GM12878 (cell line): Measurements from ENCODE around the gene COL4A1. TPM values are rescaled to one million over a fixed set of nuclear protein-coding genes. Genes with fewer than 3 reads are reported as not detected.

Experiments
- ATAC-seq: fragments of 200-7000 bp; cut with Tn5 transposase; 3 replicates; pipeline ENCODE4 v1.9.1; 2020; ENCODE audit warnings: mild to moderate bottlenecking, moderate library complexity
- BruUV-seq: library from RNA; stranded (reverse); fragments of 400-500 nt; replicated peaks from 2 replicates; lab custom pipeline; 2021; lab: Mats Ljungman, UMichigan
- CTCF ChIA-PET: fragments of 300-600 bp; sonication (Branson Sonifier 250); formaldehyde crosslinking; extraction: SDS; loops from one replicate; lab custom pipeline; 2021; ENCODE audit warnings: inconsistent platforms; lab: Yijun Ruan, JAX
- POLR2A ChIA-PET: fragments of 350-600 bp; formaldehyde crosslinking; extraction: SDS; loops from one replicate; lab custom pipeline; 2021; ENCODE audit warnings: inconsistent platforms; lab: Charles Lee
- RAD21 ChIA-PET: fragments of 300-600 bp; sonication (Branson Sonifier 250); formaldehyde crosslinking; loops from one replicate; lab custom pipeline; 2023; ENCODE audit warnings: antibody characterized with exemption; ENCODE audit not compliant: unreplicated experiment; lab: Charles Lee
- SMC1A ChIA-PET: fragments of 300-600 bp; sonication (Branson Sonifier 250); formaldehyde crosslinking; loops from one replicate; lab custom pipeline; 2023; ENCODE audit not compliant: unreplicated experiment, uncharacterized antibody; lab: Charles Lee
- DNase-seq: peaks from one replicate; pipeline ENCODE4 v3.0.0-alpha.2; 2011; ENCODE audit warnings: low read depth, low spot score
- FAIRE-seq: peaks from 3 replicates; lab custom pipeline; 2011; peaks lifted over from hg19 to GRCh38; lab: Jason Lieb, UNC
- H2AFZ ChIP-seq: 2 replicates; pipeline ENCODE4 v1.6.0; 2011; ENCODE audit warnings: low read depth, low read length, control low read depth; ENCODE audit not compliant: control insufficient read depth
- H3K27ac ChIP-seq: 2 replicates; pipeline ENCODE4 v1.5.1; 2011; ENCODE audit warnings: control low read depth; ENCODE audit not compliant: control insufficient read depth, insufficient read depth
- H3K27me3 ChIP-seq, 2 experiments: replicated peaks in 1 of 2; 2 replicates each; pipeline versions ENCODE4 v1.6.0 to v1.6.1; 2011; ENCODE audit warnings: low read length in 1 of 2; ENCODE audit not compliant: control insufficient read depth in 2 of 2, insufficient read depth in 2 of 2
- H3K36me3 ChIP-seq, 2 experiments: 2 replicates each; pipeline ENCODE4 v1.5.1; 2011; ENCODE audit warnings: low read length in 1 of 2; ENCODE audit not compliant: control insufficient read depth in 2 of 2, insufficient read depth in 2 of 2
- H3K4me1 ChIP-seq: 2 replicates; pipeline ENCODE4 v1.6.1; 2011; ENCODE audit warnings: mild to moderate bottlenecking, low read length, moderate library complexity, mixed read lengths; ENCODE audit not compliant: control insufficient read depth, insufficient read depth
- H3K4me2 ChIP-seq: 2 replicates; pipeline ENCODE4 v1.6.0; 2011; ENCODE audit warnings: control low read depth; ENCODE audit not compliant: control insufficient read depth, insufficient read depth
- H3K4me3 ChIP-seq: fragments of 200-600 bp; sonication (generic); 2 replicates; pipeline ENCODE4 v1.5.1; 2016
- H3K79me2 ChIP-seq: 2 replicates; pipeline ENCODE4 v1.6.0; 2011; ENCODE audit warnings: low read length; ENCODE audit not compliant: control insufficient read depth, insufficient read depth
- H3K9ac ChIP-seq: 2 replicates; pipeline ENCODE4 v1.8.0; 2011; ENCODE audit warnings: low read length, control low read depth, mixed read lengths; ENCODE audit not compliant: control insufficient read depth, insufficient read depth
- H3K9me3 ChIP-seq: replicated peaks from 3 replicates; pipeline ENCODE4 v1.5.1; 2011; ENCODE audit warnings: mild to moderate bottlenecking, low read length; ENCODE audit not compliant: control insufficient read depth, insufficient read depth
- H4K20me1 ChIP-seq: 2 replicates; pipeline ENCODE4 v1.6.0; 2011; ENCODE audit not compliant: control insufficient read depth, insufficient read depth
- CREB1 ChIP-seq: IDR thresholded peaks from 2 replicates; pipeline ENCODE4 v1.6.1; 2012; ENCODE audit warnings: low read depth, mild to moderate bottlenecking, inconsistent platforms
- GABPA ChIP-seq: IDR thresholded peaks from 2 replicates; pipeline ENCODE4 v1.6.1; 2014; ENCODE audit warnings: antibody characterized with exemption, low read depth, mild to moderate bottlenecking, inconsistent platforms
- IKZF1 ChIP-seq: fragments of 450-650 bp; conservative IDR thresholded peaks from 2 replicates; pipeline ENCODE4 v1.6.1; 2017; ENCODE audit warnings: antibody characterized with exemption, mild to moderate bottlenecking
- JUNB ChIP-seq: IDR thresholded peaks from 2 replicates; pipeline ENCODE4 v1.6.1; 2016; ENCODE audit warnings: antibody characterized with exemption, mild to moderate bottlenecking
- NFYA ChIP-seq: IDR thresholded peaks from 2 replicates; pipeline ENCODE4 v1.6.1; 2011; ENCODE audit warnings: low read depth, mild to moderate bottlenecking, low read length, improper control_type of control experiment, borderline replicate concordance
- RELA ChIP-seq: fragments of 450-650 bp; IDR thresholded peaks from 2 replicates; pipeline ENCODE4 v1.8.0; 2014; ENCODE audit warnings: borderline replicate concordance; ENCODE audit not compliant: partially characterized antibody
- RFX5 ChIP-seq: IDR thresholded peaks from 2 replicates; pipeline ENCODE4 v1.6.1; 2011; ENCODE audit warnings: low read depth, low read length, improper control_type of control experiment
- SIN3A ChIP-seq: IDR thresholded peaks from 2 replicates; pipeline ENCODE4 v1.6.1; 2012; ENCODE audit warnings: low read depth, low read length, improper control_type of control experiment
- TCF12 ChIP-seq: IDR thresholded peaks from 2 replicates; pipeline ENCODE4 v1.6.1; 2011; ENCODE audit warnings: low read depth, mild to moderate bottlenecking, low read length
- WGBS: methylation state at CpG from one replicate; pipeline ENCODE4 v1.1.6; 2016; ENCODE audit warnings: low lambda C conversion rate; ENCODE audit not compliant: insufficient replicate concordance, insufficient coverage; ENCODE audit errors: missing lambda C conversion rate; 5-methylcytosine and 5-hydroxymethylcytosine counted together
- in situ Hi-C: fragments of 300-500 bp; cut with MboI; formaldehyde crosslinking; loops from 9 replicates; pipeline ENCODE4 v1.14.3; 2018; ENCODE audit warnings: mixed read lengths
- intact Hi-C: fragments of 100-400 bp; cut with micrococcal nuclease; formaldehyde crosslinking; loops from one replicate; pipeline ENCODE4 v1.14.2; 2022; ENCODE audit not compliant: unreplicated experiment
- polyA plus RNA-seq, 11 experiments: library from polyadenylated mRNA; depleted of rRNA in 4 of 11; unstranded in 6 of 11; stranded (reverse) in 5 of 11; fragments of >200 nt; fragmentation: Nextera tagmentation in 4 of 11; fragmentation: Illumina TruSeq in 1 of 11; extraction: Ambion mirVana in 4 of 11; extraction: Trizol in 1 of 11; gene quantifications; 1 replicate in 1 of 11; 2 replicates in 10 of 11; pipeline versions ENCODE4 v1.2.1 to v1.2.3, GENCODE V29; 2011 to 2016; ENCODE audit warnings: inconsistent platforms in 2 of 11, missing spikeins in 2 of 11, low read depth in 1 of 11
- total RNA-seq, 4 experiments: library from RNA; depleted of rRNA in 3 of 4; stranded (reverse); fragments of >200 nt in 3 of 4; fragmentation: Illumina TruSeq in 1 of 4; extraction: Trizol in 1 of 4; gene quantifications; 2 replicates each; pipeline versions ENCODE4 v1.2.1 to v1.2.3, GENCODE V29; 2013 to 2021
- TF ChIP-seq, protein P1 (sequence below), 3 experiments: IDR thresholded peaks in 2 of 3; conservative IDR thresholded peaks in 1 of 3; 2 replicates each; pipeline ENCODE4 v1.5.1; 2011; ENCODE audit warnings: low read depth in 3 of 3, low read length in 3 of 3, mild to moderate bottlenecking in 3 of 3, control low read depth in 2 of 3, moderate library complexity in 2 of 3, inconsistent platforms in 1 of 3, mixed read lengths in 1 of 3; ENCODE audit not compliant: control insufficient read depth in 2 of 3, insufficient read depth in 1 of 3; ENCODE audit errors: extremely low read depth in 1 of 3
- TF ChIP-seq, protein P2 (sequence below): fragments of 450-650 bp; IDR thresholded peaks from 2 replicates; pipeline ENCODE4 v1.6.1; 2017; ENCODE audit warnings: borderline replicate concordance

COL4A1 gene
- total and polyA plus RNA-seq, 10 of the 15 experiments (the other 5 are each of a cell fraction or from before 2014, with no cell fraction given): 0.07 to 0.31 (median 0.13) TPM; not detected in 6

DNA sequence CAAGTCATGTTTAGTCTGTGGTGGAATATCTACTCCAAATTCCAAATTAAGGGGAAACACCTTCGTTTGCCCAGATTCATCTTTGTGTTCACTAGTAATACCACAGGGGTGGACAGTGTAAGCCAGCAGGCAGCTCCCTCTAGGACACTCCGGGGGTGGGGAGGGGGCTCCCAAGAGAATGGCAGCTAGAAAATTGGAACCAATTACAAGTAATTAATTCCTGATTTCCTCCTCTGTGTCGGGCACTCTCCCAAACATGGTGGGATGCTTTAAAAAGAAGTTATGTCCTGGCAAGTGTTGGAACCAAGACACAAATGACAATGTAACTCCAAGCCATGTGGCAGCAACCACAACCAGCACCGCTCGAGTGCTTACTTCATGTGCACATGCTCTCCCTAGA lies 5.9 kb downstream of the COL4A1 start (continued):
- TF ChIP-seq, protein P1, sequence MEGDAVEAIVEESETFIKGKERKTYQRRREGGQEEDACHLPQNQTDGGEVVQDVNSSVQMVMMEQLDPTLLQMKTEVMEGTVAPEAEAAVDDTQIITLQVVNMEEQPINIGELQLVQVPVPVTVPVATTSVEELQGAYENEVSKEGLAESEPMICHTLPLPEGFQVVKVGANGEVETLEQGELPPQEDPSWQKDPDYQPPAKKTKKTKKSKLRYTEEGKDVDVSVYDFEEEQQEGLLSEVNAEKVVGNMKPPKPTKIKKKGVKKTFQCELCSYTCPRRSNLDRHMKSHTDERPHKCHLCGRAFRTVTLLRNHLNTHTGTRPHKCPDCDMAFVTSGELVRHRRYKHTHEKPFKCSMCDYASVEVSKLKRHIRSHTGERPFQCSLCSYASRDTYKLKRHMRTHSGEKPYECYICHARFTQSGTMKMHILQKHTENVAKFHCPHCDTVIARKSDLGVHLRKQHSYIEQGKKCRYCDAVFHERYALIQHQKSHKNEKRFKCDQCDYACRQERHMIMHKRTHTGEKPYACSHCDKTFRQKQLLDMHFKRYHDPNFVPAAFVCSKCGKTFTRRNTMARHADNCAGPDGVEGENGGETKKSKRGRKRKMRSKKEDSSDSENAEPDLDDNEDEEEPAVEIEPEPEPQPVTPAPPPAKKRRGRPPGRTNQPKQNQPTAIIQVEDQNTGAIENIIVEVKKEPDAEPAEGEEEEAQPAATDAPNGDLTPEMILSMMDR (IDR thresholded peaks at IDR 0.05 in 2 of 3, conservative IDR thresholded peaks at IDR 0.05 in 1 of 3; ENCODE audit: control insufficient read depth in 2 of 3, extremely low read depth in 1 of 3, insufficient read depth in 1 of 3, low read depth in 3 of 3, low read length in 3 of 3): no peak
- TF ChIP-seq, all 136 proteins: peak for 0

- no TSS peak for BruUV-seq
- WGBS: 11% methylated on average over 3 of the region's 3 CpGs
- Histone ChIP-seq H3K4me1 (no peaks in the 10 kb centered on the region), H3K79me2 (no peaks in the 10 kb centered on the region), H3K27me3 (peaks cover 13 to 15% of the 10 kb centered on the region in 2 experiments), H3K9ac (no peak overlapping the region), H3K4me3 (no peak overlapping the region), H4K20me1 (no peaks in the 10 kb centered on the region; the same call in 1 of the 2 replicates), H2AFZ (no peak overlapping the region), H3K27ac (no peak overlapping the region), H3K36me3 (no peaks in the 10 kb centered on the region), H3K9me3 (no peaks in the 10 kb centered on the region), H3K4me2 (no peak overlapping the region)
- ChIA-PET POLR2A (no interaction called here), CTCF (interaction anchor here (2.0 kb wide), 1 partner anchor 110 kb away, joined by 4 read pairs; no protein-coding TSS in a partner anchor), RAD21 (no interaction called here), SMC1A (interaction anchor here (1.5 kb wide), 1 partner anchor 24 kb away, joined by 5 read pairs; no protein-coding TSS in a partner anchor)
- TF ChIP-seq SIN3A: no peak
- TF ChIP-seq TCF12: no peak
- no peak for TF ChIP-seq RFX5
- no peak for TF ChIP-seq IKZF1
- TF ChIP-seq GABPA: no peak
- TF ChIP-seq, protein P2, sequence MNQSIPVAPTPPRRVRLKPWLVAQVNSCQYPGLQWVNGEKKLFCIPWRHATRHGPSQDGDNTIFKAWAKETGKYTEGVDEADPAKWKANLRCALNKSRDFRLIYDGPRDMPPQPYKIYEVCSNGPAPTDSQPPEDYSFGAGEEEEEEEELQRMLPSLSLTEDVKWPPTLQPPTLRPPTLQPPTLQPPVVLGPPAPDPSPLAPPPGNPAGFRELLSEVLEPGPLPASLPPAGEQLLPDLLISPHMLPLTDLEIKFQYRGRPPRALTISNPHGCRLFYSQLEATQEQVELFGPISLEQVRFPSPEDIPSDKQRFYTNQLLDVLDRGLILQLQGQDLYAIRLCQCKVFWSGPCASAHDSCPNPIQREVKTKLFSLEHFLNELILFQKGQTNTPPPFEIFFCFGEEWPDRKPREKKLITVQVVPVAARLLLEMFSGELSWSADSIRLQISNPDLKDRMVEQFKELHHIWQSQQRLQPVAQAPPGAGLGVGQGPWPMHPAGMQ: no peak
- TF ChIP-seq RELA: no peak
- TF ChIP-seq NFYA: no peak
- TF ChIP-seq CREB1: no peak
- TF ChIP-seq JUNB: no peak
- no peak for FAIRE-seq
- no peak for ATAC-seq
- in situ Hi-C loops: no loop called here
- no peak for DNase-seq
- intact Hi-C loops: no loop called here
These were observed 6.7 kb downstream of the COL4A1 start for GRCh38 chr13:110300090-110300815.
